ENCODE data around the gene KRT33A. TPM values are rescaled to one million over a fixed set of nuclear protein-coding genes. Genes with fewer than 3 reads are reported as not detected.
"Not testable (repeated sequence)": the region's sequence is repeated elsewhere in the genome, so short reads cannot be mapped to it uniquely, and the experiment has no call there.

The KRT33A gene
- total RNA-seq, 1 donor from 2014 or later = not detected

- no peak for FAIRE-seq
- no peak overlapping the region for H3K4me3 ChIP-seq (ENCODE audit: low read depth, low read length)
- TF ChIP-seq, protein P1, sequence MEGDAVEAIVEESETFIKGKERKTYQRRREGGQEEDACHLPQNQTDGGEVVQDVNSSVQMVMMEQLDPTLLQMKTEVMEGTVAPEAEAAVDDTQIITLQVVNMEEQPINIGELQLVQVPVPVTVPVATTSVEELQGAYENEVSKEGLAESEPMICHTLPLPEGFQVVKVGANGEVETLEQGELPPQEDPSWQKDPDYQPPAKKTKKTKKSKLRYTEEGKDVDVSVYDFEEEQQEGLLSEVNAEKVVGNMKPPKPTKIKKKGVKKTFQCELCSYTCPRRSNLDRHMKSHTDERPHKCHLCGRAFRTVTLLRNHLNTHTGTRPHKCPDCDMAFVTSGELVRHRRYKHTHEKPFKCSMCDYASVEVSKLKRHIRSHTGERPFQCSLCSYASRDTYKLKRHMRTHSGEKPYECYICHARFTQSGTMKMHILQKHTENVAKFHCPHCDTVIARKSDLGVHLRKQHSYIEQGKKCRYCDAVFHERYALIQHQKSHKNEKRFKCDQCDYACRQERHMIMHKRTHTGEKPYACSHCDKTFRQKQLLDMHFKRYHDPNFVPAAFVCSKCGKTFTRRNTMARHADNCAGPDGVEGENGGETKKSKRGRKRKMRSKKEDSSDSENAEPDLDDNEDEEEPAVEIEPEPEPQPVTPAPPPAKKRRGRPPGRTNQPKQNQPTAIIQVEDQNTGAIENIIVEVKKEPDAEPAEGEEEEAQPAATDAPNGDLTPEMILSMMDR (IDR thresholded peaks at IDR 0.05; ENCODE audit: insufficient read depth, low read length, severe bottlenecking) = no peak
Measured at GRCh38 chr17:41386227-41386626, 35.6 kb upstream of the KRT33A start.

DNA sequence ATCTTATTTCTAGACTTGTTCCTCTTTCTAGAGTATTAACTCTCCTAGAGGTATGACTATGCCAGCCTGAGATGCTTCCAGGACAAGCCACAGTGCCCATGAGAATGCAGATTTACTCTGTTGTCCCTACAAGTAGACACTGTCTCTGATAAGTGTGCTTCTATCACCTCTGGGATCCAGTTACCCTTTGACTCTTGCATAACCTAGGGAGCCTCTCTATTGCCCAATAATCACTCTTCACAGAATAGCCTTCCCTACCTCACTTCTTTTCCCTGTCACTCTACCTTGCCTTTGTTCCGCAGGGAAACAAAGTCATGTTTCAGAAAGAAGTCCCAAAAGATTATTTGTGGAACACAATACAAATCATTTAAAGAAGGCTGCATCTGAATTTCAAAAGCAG, 33.1 kb upstream of the KRT33A start:
- FAIRE-seq = no peak

More at GRCh38 chr17:41386227-41386626, 35.6 kb upstream of the KRT33A start:
- no peaks in the 10 kb centered on the region for H3K36me3 ChIP-seq (ENCODE audit: control insufficient read depth, insufficient read depth, low read length)
- no peaks in the 10 kb centered on the region for H3K27me3 ChIP-seq (ENCODE audit: control insufficient read depth, insufficient read depth, low read length)
- DNase-seq (ENCODE audit: low read depth) = no peak

GRCh38 chr17:41382394-41382793, 31.8 kb upstream of the KRT33A start:
- DNase-seq (ENCODE audit: low read depth) = peak; percentile 41

More for the DNA sequence above, 33.1 kb upstream of the KRT33A start:
- Histone ChIP-seq H3K4me3 (ENCODE audit: low read depth, low read length) (no peak overlapping the region), H3K27me3 (ENCODE audit: control insufficient read depth, insufficient read depth, low read length) (no peaks in the 10 kb centered on the region), H3K36me3 (ENCODE audit: control insufficient read depth, insufficient read depth, low read length) (no peaks in the 10 kb centered on the region)
- DNase-seq (ENCODE audit: low read depth) = no peak
- TF ChIP-seq, protein P1 (IDR thresholded peaks at IDR 0.05; ENCODE audit: insufficient read depth, low read length, severe bottlenecking) = no peak

GRCh38 chr17:41381943-41382342, 31.3 kb upstream of the KRT33A start, which contains the start of gene KRT34:
Gene KRT34, minus strand, starts transcription at chr17:41382306. Its CDS starts 60 bp downstream, at chr17:41382246.
- H3K4me3 ChIP-seq (ENCODE audit: low read depth, low read length); DNase-seq (ENCODE audit: low read depth); FAIRE-seq; H3K36me3 ChIP-seq (ENCODE audit: control insufficient read depth, insufficient read depth, low read length); H3K27me3 ChIP-seq (ENCODE audit: control insufficient read depth, insufficient read depth, low read length): not testable (repeated sequence)

More at GRCh38 chr17:41382394-41382793, 31.8 kb upstream of the KRT33A start:
- FAIRE-seq = peak; percentile 43
- Histone ChIP-seq H3K27me3 (ENCODE audit: control insufficient read depth, insufficient read depth, low read length) (no peaks in the 10 kb centered on the region), H3K4me3 (ENCODE audit: low read depth, low read length) (no peak overlapping the region), H3K36me3 (ENCODE audit: control insufficient read depth, insufficient read depth, low read length) (no peaks in the 10 kb centered on the region)
- TF ChIP-seq, protein P1 (IDR thresholded peaks at IDR 0.05; ENCODE audit: insufficient read depth, low read length, severe bottlenecking) = no peak

DNA sequence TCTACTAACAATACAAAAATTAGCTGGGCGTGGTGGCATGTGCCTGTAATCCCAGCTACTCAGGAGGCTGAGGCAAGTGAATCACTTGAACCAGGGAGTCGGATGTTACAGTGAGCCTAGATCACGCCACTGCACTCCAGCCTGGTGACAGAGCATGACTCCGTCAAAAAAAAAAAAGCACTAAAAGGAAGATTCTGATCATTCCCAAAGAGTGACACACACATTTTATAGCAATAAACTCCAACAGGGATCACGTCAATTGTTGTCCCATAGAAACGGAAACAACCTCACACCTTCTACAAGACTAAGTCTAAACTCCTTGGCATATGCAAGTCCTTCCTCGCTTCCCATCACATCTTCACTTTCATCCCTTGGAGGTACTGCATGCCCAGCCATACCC, 29.5 kb upstream of the KRT33A start:
- H3K36me3 ChIP-seq (ENCODE audit: control insufficient read depth, insufficient read depth, low read length); H3K27me3 ChIP-seq (ENCODE audit: control insufficient read depth, insufficient read depth, low read length); H3K4me3 ChIP-seq (ENCODE audit: low read depth, low read length): not testable (repeated sequence)
- peak; percentile 84 for DNase-seq (ENCODE audit: low read depth)
- FAIRE-seq = peak; percentile 98

DNA sequence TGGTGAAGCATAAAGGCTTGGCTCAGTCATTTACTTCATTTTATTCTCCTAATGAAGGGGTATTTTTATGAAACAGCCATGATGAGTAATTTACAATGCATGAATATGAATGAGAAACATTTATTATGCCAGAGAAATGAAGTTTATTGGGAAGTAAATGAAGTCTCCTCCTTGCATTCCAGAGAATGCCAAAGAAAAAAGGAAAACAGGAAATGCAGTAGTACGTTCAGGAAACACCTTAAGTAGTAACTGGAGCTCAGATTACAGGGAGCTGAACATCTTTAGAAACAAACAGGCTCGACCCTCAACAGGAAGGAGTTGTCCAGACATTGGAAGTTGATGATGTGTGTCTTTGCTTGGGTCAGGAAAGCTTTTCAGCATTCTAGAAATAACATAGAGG, 26.9 kb upstream of the KRT33A start:
- H3K36me3 ChIP-seq (ENCODE audit: control insufficient read depth, insufficient read depth, low read length) = no peaks in the 10 kb centered on the region
- DNase-seq (ENCODE audit: low read depth) (peak; percentile 30), FAIRE-seq (no peak)
- TF ChIP-seq, protein P1 (IDR thresholded peaks at IDR 0.05; ENCODE audit: insufficient read depth, low read length, severe bottlenecking) = no peak
- no peaks in the 10 kb centered on the region for H3K27me3 ChIP-seq (ENCODE audit: control insufficient read depth, insufficient read depth, low read length)
- H3K4me3 ChIP-seq (ENCODE audit: low read depth, low read length) = no peak overlapping the region

DNA sequence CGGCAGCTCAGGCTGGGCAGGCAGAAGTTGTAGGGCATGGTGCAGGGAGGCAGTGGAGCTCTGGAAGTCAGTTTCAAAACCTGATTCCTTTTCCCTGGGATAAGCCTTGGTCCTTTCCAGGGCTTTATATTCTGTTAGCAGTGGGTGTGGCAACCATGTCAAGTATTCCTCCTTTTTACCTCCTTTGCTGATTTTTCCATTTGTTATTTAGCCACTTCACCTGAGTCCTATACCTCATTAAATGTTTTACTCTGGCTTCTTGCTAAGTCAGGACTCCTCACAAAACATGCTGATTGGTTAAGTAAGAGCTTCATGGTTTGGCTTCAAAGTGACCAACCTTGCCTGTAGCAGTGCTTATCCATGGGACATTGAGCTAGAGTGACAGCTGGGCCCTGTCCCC, 19.1 kb upstream of the KRT33A start, which contains the start of gene KRT33B:
Gene KRT33B (minus strand): TSS at position 101 of the 400 bp plus-strand sequence. CDS start 63 bp downstream, at position 38.
- Histone ChIP-seq H3K36me3 (ENCODE audit: control insufficient read depth, insufficient read depth, low read length) (no peaks in the 10 kb centered on the region), H3K27me3 (ENCODE audit: control insufficient read depth, insufficient read depth, low read length) (no peaks in the 10 kb centered on the region), H3K4me3 (ENCODE audit: low read depth, low read length) (no peak within 1 kb of the TSS)
- TF ChIP-seq, protein P1 (IDR thresholded peaks at IDR 0.05; ENCODE audit: insufficient read depth, low read length, severe bottlenecking) = no peak
- DNase-seq (ENCODE audit: low read depth) (no peak), FAIRE-seq (no peak)

Measured in bronchial epithelial cell (primary cell).